NCI-H526 treated with DMSO at 0.1 percent for 48 hours (cell line): ENCODE data around the gene MORN5.

Source experiments
- DNase-seq: peaks from one replicate; lab custom pipeline; 2025; lab: John Stamatoyannopoulos, UW

The MORN5 gene

GRCh38 chr9:122234022-122234748 lies 74.5 kb downstream of the MORN5 start:
- no peak for DNase-seq

GRCh38 chr9:122236681-122237080 lies 77.0 kb downstream of the MORN5 start:
- no peak for DNase-seq

GRCh38 chr9:122239722-122240121 lies 80.0 kb downstream of the MORN5 start:
- no peak for DNase-seq

- DNase-seq: no peak
Observed at GRCh38 chr9:122244349-122244748, 84.6 kb downstream of the MORN5 start.

- DNase-seq: no peak
Observed at GRCh38 chr9:122246666-122247065, 87.0 kb downstream of the MORN5 start.

- DNase-seq: no peak
Observed at GRCh38 chr9:122248448-122248865, 88.7 kb downstream of the MORN5 start.
